GM10847 (cell line): ENCODE measurements around the gene SURF1.

ENCODE experiments used
- POLR2A ChIP-seq: IDR thresholded peaks from 2 replicates; pipeline ENCODE4 v1.6.1; 2011; ENCODE audit not compliant: insufficient read length; ENCODE audit errors: extremely low read depth

The SURF1 gene

DNA sequence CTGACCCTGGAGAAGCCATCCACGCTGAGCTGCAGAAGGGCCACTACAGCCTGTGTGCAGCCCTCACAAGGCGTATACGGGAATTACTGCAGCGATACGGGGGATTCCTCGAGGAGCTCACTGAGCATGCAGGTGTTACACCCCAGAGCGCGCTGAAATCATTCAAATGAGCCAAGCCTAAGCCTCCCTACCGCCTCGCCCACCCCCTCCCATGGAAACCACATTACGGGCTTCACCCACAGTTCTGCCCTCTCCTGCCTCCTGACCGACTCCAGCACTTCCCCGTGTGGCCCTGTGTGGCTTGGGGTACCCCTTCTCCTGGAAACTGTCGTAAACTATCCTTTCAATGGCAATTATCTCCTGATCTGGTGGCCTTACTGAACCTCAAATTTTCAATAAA, 33.6 kb downstream of the SURF1 start:
- TF ChIP-seq POLR2A: no peak

DNA sequence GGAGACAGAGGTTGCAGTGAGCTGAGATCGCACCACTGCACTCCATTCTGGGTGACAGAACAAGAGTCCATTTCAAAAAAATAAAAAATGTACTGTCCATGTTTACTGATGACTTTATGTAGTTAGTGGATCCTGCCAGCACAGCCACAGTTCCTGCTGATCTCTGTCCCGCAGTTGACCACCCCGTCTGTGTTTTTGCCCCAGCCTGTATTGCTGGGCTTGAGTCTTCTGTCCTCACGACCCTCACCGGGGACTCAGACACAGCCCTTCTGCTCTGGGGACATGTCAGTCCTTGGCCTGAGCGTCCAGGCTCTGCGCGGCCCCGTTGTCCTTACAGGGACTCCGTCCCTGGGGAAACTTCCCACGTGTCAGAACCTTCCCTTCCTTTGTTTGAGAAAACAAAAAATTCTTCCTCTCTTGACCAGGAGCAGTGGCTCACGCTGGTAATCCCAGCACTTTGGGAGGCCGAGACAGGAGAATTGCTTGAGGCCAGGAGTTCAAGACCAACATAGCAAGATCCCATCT, 34.8 kb downstream of the SURF1 start:
- TF ChIP-seq POLR2A: no peak

DNA sequence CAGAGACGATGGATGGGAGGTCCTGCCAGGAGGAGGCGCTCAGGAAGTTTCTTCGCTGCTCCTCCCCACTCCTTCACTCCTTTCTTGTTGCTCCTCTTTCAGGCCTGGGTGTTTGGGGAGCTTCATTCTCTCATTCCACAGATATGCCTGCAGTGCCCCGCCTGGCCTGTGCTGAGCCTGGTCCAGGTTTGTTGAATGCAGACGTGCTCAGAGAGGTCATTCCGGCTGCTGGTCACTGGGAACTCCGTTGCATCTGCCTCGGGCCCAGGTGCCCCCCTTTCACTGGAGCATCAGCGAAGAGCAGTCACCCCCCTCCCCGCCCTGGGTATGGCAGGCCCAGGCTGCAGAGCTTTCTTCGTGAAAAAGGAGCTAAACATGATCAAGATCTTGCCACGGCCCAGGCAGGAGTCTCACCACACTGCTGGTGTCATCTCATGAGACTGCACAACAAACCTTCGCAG, 35.8 kb downstream of the SURF1 start:
- no peak for TF ChIP-seq POLR2A

GRCh38 chr9:133315997-133316396, 40.3 kb downstream of the SURF1 start:
- TF ChIP-seq POLR2A: no peak

- TF ChIP-seq POLR2A: no peak
These were observed 46.7 kb downstream of the SURF1 start for GRCh38 chr9:133309608-133310007.

DNA sequence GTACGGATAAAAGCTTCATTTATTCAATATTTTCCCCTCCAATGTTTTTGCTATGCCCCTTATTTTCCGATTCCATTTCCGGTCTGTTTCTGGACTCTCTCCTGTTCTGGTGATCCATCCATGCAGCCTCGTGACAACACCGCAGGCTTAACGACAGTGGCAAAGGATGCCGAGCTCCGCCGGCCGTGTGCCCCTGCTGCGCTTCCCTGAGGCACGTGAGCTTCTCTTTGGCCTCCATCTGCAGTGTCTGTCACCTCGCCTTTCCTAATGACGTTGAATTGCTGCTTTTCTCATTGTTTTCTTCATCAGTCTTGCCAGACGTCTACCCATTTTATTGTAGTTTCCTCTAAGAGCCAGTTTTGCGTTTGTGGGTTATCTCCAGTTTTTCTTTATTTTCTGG, 49.0 kb downstream of the SURF1 start:
- no peak for TF ChIP-seq POLR2A

GRCh38 chr9:133306242-133307204, 49.8 kb downstream of the SURF1 start:
- no peak for TF ChIP-seq POLR2A

- no peak for TF ChIP-seq POLR2A
These were observed 50.6 kb downstream of the SURF1 start for GRCh38 chr9:133305731-133306130.

- TF ChIP-seq POLR2A: no peak
These were observed 51.6 kb downstream of the SURF1 start for GRCh38 chr9:133304477-133305377.

- TF ChIP-seq POLR2A: no peak
These were observed 52.2 kb downstream of the SURF1 start for GRCh38 chr9:133304158-133304470.

GRCh38 chr9:133303266-133304157, 52.8 kb downstream of the SURF1 start:
- no peak for TF ChIP-seq POLR2A
